Uterus (tissue), 4 donors: ENCODE data around the gene COL5A2. TPM values are rescaled to one million over a fixed set of nuclear protein-coding genes. Genes with fewer than 3 reads are reported as not detected.

Experiments
- DNase-seq, 2 donors: peaks; one replicate each; pipeline ENCODE4 v3.0.0-alpha.2; 2019 to 2020
- H3K27ac ChIP-seq, 2 donors: fragments of 200-600 bp; sonication (generic); 1 replicate in 1 of 2; 2 replicates in 1 of 2; pipeline ENCODE4 v1.5.1; 2016 to 2018
- H3K27me3 ChIP-seq, 2 donors: fragments of 200-600 bp; sonication (generic); one replicate each; pipeline ENCODE4 v1.5.1; 2018 to 2019; ENCODE audit warnings: control low read depth in 1 of 2
- H3K36me3 ChIP-seq, 2 donors: fragments of 200-600 bp; sonication (generic); one replicate each; pipeline ENCODE4 v1.5.1; 2019; ENCODE audit warnings: control low read depth in 1 of 2
- H3K4me1 ChIP-seq, 2 donors: fragments of 200-600 bp; sonication (generic); one replicate each; pipeline ENCODE4 v1.5.1; 2018 to 2019; ENCODE audit warnings: control low read depth in 1 of 2
- H3K4me3 ChIP-seq, 2 donors: fragments of 200-600 bp; sonication (generic); 1 replicate in 1 of 2; 2 replicates in 1 of 2; pipeline ENCODE4 v1.5.1; 2018 to 2019; ENCODE audit warnings: mild to moderate bottlenecking in 1 of 2
- H3K9me3 ChIP-seq, 2 donors: fragments of 200-600 bp; sonication (generic); one replicate each; pipeline ENCODE4 v1.5.1; 2019; ENCODE audit warnings: control low read depth in 1 of 2
- POLR2A ChIP-seq, 2 donors: fragments of 450-650 bp; IDR thresholded peaks; one replicate each; pipeline ENCODE4 v1.6.1; 2016; ENCODE audit warnings: antibody characterized with exemption in 2 of 2, mild to moderate bottlenecking in 1 of 2, moderate library complexity in 1 of 2
- intact Hi-C: fragments of 100-400 bp; cut with DNase I; formaldehyde crosslinking; loops from one replicate; pipeline ENCODE4 v1.15.1; 2023; ENCODE audit warnings: low total_unique reads
- total RNA-seq, 4 donors: library from RNA; depleted of rRNA in 3 of 4; stranded (reverse); fragments of >200 nt in 3 of 4; gene quantifications; one replicate each; pipeline versions ENCODE4 v1.1.0 to v1.2.4, GENCODE V29; 2014 to 2023
- TF ChIP-seq, protein P1 (sequence below), 4 experiments: fragments of 200-600 bp in 2 of 4; fragments of 450-650 bp in 2 of 4; sonication (generic) in 2 of 4; IDR thresholded peaks; one replicate each; pipeline ENCODE4 v1.5.1; 2016 to 2019; ENCODE audit warnings: antibody characterized with exemption in 4 of 4, mild to moderate bottlenecking in 2 of 4, moderate library complexity in 1 of 4
- donor health status: DM: yes; HTN: yes; CAD: no.

Gene COL5A2
- total RNA-seq, 4 donors from 2014 or later, result 15.0 to 908 (median 33.3) TPM

GRCh38 chr2:189057316-189057715 lies 122.2 kb downstream of the COL5A2 start:
- TF ChIP-seq POLR2A (IDR thresholded peaks at IDR 0.05), result no peak
- TF ChIP-seq, protein P1, sequence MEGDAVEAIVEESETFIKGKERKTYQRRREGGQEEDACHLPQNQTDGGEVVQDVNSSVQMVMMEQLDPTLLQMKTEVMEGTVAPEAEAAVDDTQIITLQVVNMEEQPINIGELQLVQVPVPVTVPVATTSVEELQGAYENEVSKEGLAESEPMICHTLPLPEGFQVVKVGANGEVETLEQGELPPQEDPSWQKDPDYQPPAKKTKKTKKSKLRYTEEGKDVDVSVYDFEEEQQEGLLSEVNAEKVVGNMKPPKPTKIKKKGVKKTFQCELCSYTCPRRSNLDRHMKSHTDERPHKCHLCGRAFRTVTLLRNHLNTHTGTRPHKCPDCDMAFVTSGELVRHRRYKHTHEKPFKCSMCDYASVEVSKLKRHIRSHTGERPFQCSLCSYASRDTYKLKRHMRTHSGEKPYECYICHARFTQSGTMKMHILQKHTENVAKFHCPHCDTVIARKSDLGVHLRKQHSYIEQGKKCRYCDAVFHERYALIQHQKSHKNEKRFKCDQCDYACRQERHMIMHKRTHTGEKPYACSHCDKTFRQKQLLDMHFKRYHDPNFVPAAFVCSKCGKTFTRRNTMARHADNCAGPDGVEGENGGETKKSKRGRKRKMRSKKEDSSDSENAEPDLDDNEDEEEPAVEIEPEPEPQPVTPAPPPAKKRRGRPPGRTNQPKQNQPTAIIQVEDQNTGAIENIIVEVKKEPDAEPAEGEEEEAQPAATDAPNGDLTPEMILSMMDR (IDR thresholded peaks at IDR 0.05), result no peak
- Histone ChIP-seq H3K36me3 (no peaks in the 10 kb centered on the region), H3K4me3 (no peak overlapping the region), H3K9me3 (no peaks in the 10 kb centered on the region), H3K27ac (no peak overlapping the region), H3K4me1 (no peaks in the 10 kb centered on the region), H3K27me3 (no peaks in the 10 kb centered on the region)
- DNase-seq, result no peak
- intact Hi-C loops, result no loop called here

- TF ChIP-seq POLR2A (IDR thresholded peaks at IDR 0.05), result no peak
- TF ChIP-seq, protein P1 (IDR thresholded peaks at IDR 0.05), result no peak
- no peaks in the 10 kb centered on the region for H3K9me3 ChIP-seq
- no peak overlapping the region for H3K27ac ChIP-seq
- H3K4me1 ChIP-seq, result no peaks in the 10 kb centered on the region
- no peaks in the 10 kb centered on the region for H3K36me3 ChIP-seq
- H3K4me3 ChIP-seq, result no peak overlapping the region
- intact Hi-C loops, result no loop called here
- DNase-seq, result no peak
- H3K27me3 ChIP-seq, result no peaks in the 10 kb centered on the region
Observed at GRCh38 chr2:189056200-189057106, 123.1 kb downstream of the COL5A2 start.

DNA sequence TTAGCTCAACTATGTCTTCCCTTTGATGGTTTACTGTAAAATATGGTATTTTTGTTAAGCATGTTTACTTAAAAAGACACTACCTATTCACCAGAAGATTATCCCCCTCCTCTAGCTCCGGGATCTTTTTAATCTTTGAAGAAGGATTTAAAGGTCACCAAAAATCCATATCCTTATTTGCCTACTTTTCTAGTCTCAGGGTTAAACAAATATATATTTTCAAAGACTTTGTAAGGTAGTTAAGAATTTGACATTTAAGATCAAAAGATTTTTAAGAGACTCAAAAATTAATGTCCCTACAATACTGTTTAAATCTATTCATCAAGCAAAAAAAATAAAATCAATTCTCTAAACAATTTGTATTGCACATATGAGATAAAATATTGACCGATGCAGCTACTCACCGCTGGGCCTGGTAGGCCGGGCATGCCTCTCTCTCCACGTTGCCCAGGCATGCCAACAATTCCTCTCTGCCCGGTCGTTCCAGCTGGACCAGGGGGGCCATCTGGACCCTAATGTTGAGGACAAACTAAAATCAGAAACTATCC lies 129.3 kb downstream of the COL5A2 start:
- TF ChIP-seq POLR2A (IDR thresholded peaks at IDR 0.05), result no peak
- TF ChIP-seq, protein P1 (IDR thresholded peaks at IDR 0.05), result no peak
- intact Hi-C loops, result no loop called here
- H3K9me3 ChIP-seq, result no peaks in the 10 kb centered on the region

GRCh38 chr2:189049709-189050164 lies 129.8 kb downstream of the COL5A2 start:
- H3K4me1 ChIP-seq, result no peaks in the 10 kb centered on the region
- H3K36me3 ChIP-seq, result no peaks in the 10 kb centered on the region
- H3K27me3 ChIP-seq, result no peaks in the 10 kb centered on the region
- no peak for DNase-seq
- no peaks in the 10 kb centered on the region for H3K9me3 ChIP-seq
- no peak overlapping the region for H3K27ac ChIP-seq
- no peak overlapping the region for H3K4me3 ChIP-seq
- intact Hi-C loops, result no loop called here
- TF ChIP-seq, protein P1 (IDR thresholded peaks at IDR 0.05), result no peak
- TF ChIP-seq POLR2A (IDR thresholded peaks at IDR 0.05), result no peak

More for the DNA sequence above, 129.3 kb downstream of the COL5A2 start:
- no peaks in the 10 kb centered on the region for H3K4me1 ChIP-seq
- H3K27ac ChIP-seq, result no peak overlapping the region
- no peak overlapping the region for H3K4me3 ChIP-seq
- no peaks in the 10 kb centered on the region for H3K27me3 ChIP-seq
- no peaks in the 10 kb centered on the region for H3K36me3 ChIP-seq
- no peak for DNase-seq

- no peak overlapping the region for H3K4me3 ChIP-seq
- H3K27me3 ChIP-seq, result no peaks in the 10 kb centered on the region
- intact Hi-C loops, result no loop called here
- DNase-seq, result no peak
- no peaks in the 10 kb centered on the region for H3K36me3 ChIP-seq
- no peaks in the 10 kb centered on the region for H3K9me3 ChIP-seq
- H3K27ac ChIP-seq, result no peak overlapping the region
- no peak for TF ChIP-seq POLR2A (IDR thresholded peaks at IDR 0.05)
- TF ChIP-seq, protein P1 (IDR thresholded peaks at IDR 0.05), result no peak
- no peaks in the 10 kb centered on the region for H3K4me1 ChIP-seq
Observed at GRCh38 chr2:189048189-189048588, 131.4 kb downstream of the COL5A2 start.
